Gastroesophageal sphincter (tissue), 3 donors: Measurements from ENCODE around the gene EPHB2.

Experiments
- CTCF ChIP-seq, 4 experiments: fragments of 200-600 bp in 2 of 4; fragments of 450-650 bp in 2 of 4; sonication (generic) in 1 of 4; IDR thresholded peaks; one replicate each; pipeline ENCODE4 v1.5.1; 2017 to 2019; ENCODE audit warnings: antibody characterized with exemption in 4 of 4, mild to moderate bottlenecking in 2 of 4, moderate library complexity in 2 of 4
- POLR2A ChIP-seq, 2 donors: fragments of 450-650 bp; IDR thresholded peaks; one replicate each; pipeline ENCODE4 v1.6.1; 2017; ENCODE audit warnings: antibody characterized with exemption in 2 of 2, mild to moderate bottlenecking in 2 of 2, moderate library complexity in 1 of 2

- TF ChIP-seq POLR2A (IDR thresholded peaks at IDR 0.05) (no peak), CTCF (IDR thresholded peaks at IDR 0.05) (no peak)
These were observed 144.3 kb downstream of the EPHB2 start for GRCh38 chr1:22854688-22855565.
